ENCODE data around the gene ZC3H7A. TPM values are rescaled to one million over a fixed set of nuclear protein-coding genes. Genes with fewer than 3 reads are reported as not detected.

ZC3H7A gene
- total RNA-seq: 14.5 and 20.1 TPM in 2 replicates

GRCh38 chr16:11797166-11797956 is at the start of gene ZC3H7A:
Gene ZC3H7A, minus strand, starts transcription at chr16:11797258. Its CDS starts 14,904 bp downstream, at chr16:11782354.

GRCh38 chr16:11742536-11743307 is 54.3 kb downstream of the ZC3H7A start, which contains the start of gene TXNDC11:
Gene TXNDC11, minus strand, starts transcription at chr16:11742857. Its CDS starts 127 bp downstream, at chr16:11742730.

Other genes with a start within 250 kb of the ZC3H7A start
- 99.8 and 107 TPM in 2 replicates for gene LITAF, start 210.3 kb downstream of the ZC3H7A start, total RNA-seq
- 7.3 and 8.4 TPM in 2 replicates for gene SNN, start 128.8 kb downstream of the ZC3H7A start, total RNA-seq
- gene TXNDC11, start 54.4 kb downstream of the ZC3H7A start, total RNA-seq: 31.9 and 37.7 TPM in 2 replicates
- gene RSL1D1, start 54.3 kb upstream of the ZC3H7A start, total RNA-seq: 180 and 184 TPM in 2 replicates
- 80.9 and 112 TPM in 2 replicates for gene GSPT1, start 118.7 kb upstream of the ZC3H7A start, total RNA-seq
- 3.2 and 6.6 TPM in 2 replicates for gene NPIPB2, start 144.8 kb upstream of the ZC3H7A start, total RNA-seq
- gene TNFRSF17, start 168.0 kb upstream of the ZC3H7A start, total RNA-seq: not detected in 2 replicates
- gene SNX29, start 179.5 kb upstream of the ZC3H7A start, total RNA-seq: 5.8 and 10.2 TPM in 2 replicates

Measured in hair follicular keratinocyte (primary cell).